Left lung (tissue), 10 donors: Measurements from ENCODE around the gene TAF12. TPM values are rescaled to one million over a fixed set of nuclear protein-coding genes. Genes with fewer than 3 reads are reported as not detected.
"Not testable (repeated sequence)": the region's sequence is repeated elsewhere in the genome, so short reads cannot be mapped to it uniquely, and the experiment has no call there.

Experiments used
- ATAC-seq: fragments of 200-7000 bp; cut with Tn5 transposase; one replicate; pipeline ENCODE4 v1.9.1; 2020; ENCODE audit warnings: moderate library complexity
- DNase-seq, 4 donors: peaks; one replicate each; pipeline ENCODE4 v3.0.0-alpha.2; 2013 to 2020
- H3K27ac ChIP-seq, 2 donors: fragments of 200-600 bp; sonication (generic) in 1 of 2; one replicate each; pipeline versions ENCODE4 v1.5.0 to v1.8.0; 2020 to 2021
- H3K27me3 ChIP-seq, 2 donors: fragments of 200-600 bp; sonication (generic) in 1 of 2; one replicate each; pipeline versions ENCODE4 v1.5.0 to v1.8.0; 2020 to 2021
- H3K36me3 ChIP-seq, 2 donors: fragments of 200-600 bp; sonication (generic) in 1 of 2; one replicate each; pipeline versions ENCODE4 v1.5.0 to v1.8.0; 2020 to 2021
- H3K4me1 ChIP-seq, 2 donors: fragments of 200-600 bp; one replicate each; pipeline ENCODE4 v1.8.0; 2021
- H3K4me3 ChIP-seq, 2 donors: fragments of 200-600 bp; sonication (generic) in 1 of 2; one replicate each; pipeline versions ENCODE4 v1.5.0 to v1.8.0; 2020 to 2021; ENCODE audit warnings: mild to moderate bottlenecking in 1 of 2
- H3K9me3 ChIP-seq, 2 donors: fragments of 200-600 bp; sonication (generic) in 1 of 2; one replicate each; pipeline versions ENCODE4 v1.5.0 to v1.8.0; 2020 to 2021
- CTCF ChIP-seq, 2 donors: fragments of 200-600 bp; sonication (generic) in 1 of 2; IDR thresholded peaks; one replicate each; pipeline versions ENCODE4 v1.5.0 to v1.8.0; 2021; ENCODE audit warnings: antibody characterized with exemption in 2 of 2
- intact Hi-C, 2 donors: fragments of 100-400 bp; cut with DNase I; formaldehyde crosslinking; loops; one replicate each; pipeline versions ENCODE4 v1.11.2 to v1.14.2; 2022
- polyA plus RNA-seq, 6 donors: library from polyadenylated mRNA; unstranded; fragments of 120-200 nt; gene quantifications; one replicate each; pipeline ENCODE4 v1.2.1, GENCODE V29; 2013; ENCODE audit not compliant: insufficient read length in 6 of 6
- total RNA-seq, 2 donors: library from RNA; stranded (reverse); fragmentation: NEBNext Ultra II Directional; extraction: Animal tissue kit (Norgen Biotek cat#: 25700); gene quantifications; one replicate each; pipeline ENCODE4 v1.2.1, GENCODE V29; 2021
- donor health status: DM: no; HTN: yes; CAD: no.
- donor health status: DM: no; HTN: no; CAD: no.

Gene TAF12
- total and polyA plus RNA-seq, 8 donors: 23.2 to 33.2 (median 31.0) TPM

- ATAC-seq (no peak), DNase-seq (no peak)
- no peak overlapping the region for H3K4me3 ChIP-seq
- no peaks in the 10 kb centered on the region for H3K4me1 ChIP-seq
- peaks cover 0 to 43% of the 10 kb centered on the region in 2 donors for H3K36me3 ChIP-seq
- no peaks in the 10 kb centered on the region for H3K9me3 ChIP-seq
- intact Hi-C loops: no loop called here
- no peak for TF ChIP-seq CTCF (IDR thresholded peaks at IDR 0.05)
- no peaks in the 10 kb centered on the region for H3K27me3 ChIP-seq
- no peak overlapping the region for H3K27ac ChIP-seq
Measured at GRCh38 chr1:28680151-28680550, 37.3 kb upstream of the TAF12 start.

- Histone ChIP-seq H3K4me3 (no peak overlapping the region), H3K27me3 (no peaks in the 10 kb centered on the region), H3K36me3 (peaks cover 0 to 1% of the 10 kb centered on the region in 2 donors), H3K27ac (no peak overlapping the region), H3K4me1 (no peaks in the 10 kb centered on the region), H3K9me3 (no peaks in the 10 kb centered on the region)
- DNase-seq: no peak
- no peak for ATAC-seq
- intact Hi-C loops: no loop called here
- TF ChIP-seq CTCF (IDR thresholded peaks at IDR 0.05): no peak
Measured at GRCh38 chr1:28675924-28676257, 33.0 kb upstream of the TAF12 start.

GRCh38 chr1:28672971-28673370, 30.1 kb upstream of the TAF12 start:
- H3K4me3 ChIP-seq, H3K36me3 ChIP-seq, H3K27me3 ChIP-seq, intact Hi-C loops, H3K27ac ChIP-seq, DNase-seq, H3K9me3 ChIP-seq, ATAC-seq: not testable (repeated sequence)
- H3K4me1 ChIP-seq: peaks cover 8 to 18% of the 10 kb centered on the region in 2 donors

GRCh38 chr1:28671254-28671780, 28.4 kb upstream of the TAF12 start:
- TF ChIP-seq CTCF (IDR thresholded peaks at IDR 0.05): no peak
- Histone ChIP-seq H3K36me3 (no peaks in the 10 kb centered on the region), H3K27ac (no peak overlapping the region), H3K27me3 (no peaks in the 10 kb centered on the region), H3K4me3 (no peak overlapping the region), H3K9me3 (no peaks in the 10 kb centered on the region), H3K4me1 (peaks cover 12 to 30% of the 10 kb centered on the region in 2 donors)
- DNase-seq: peak in 1 of 4 donors; percentile 32
- ATAC-seq: no peak
- intact Hi-C loops: no loop called here

- ATAC-seq (peak; percentile 75), DNase-seq (peak; percentile 35 to 90 (median 48))
- intact Hi-C loops: no loop called here
- TF ChIP-seq CTCF (IDR thresholded peaks at IDR 0.05): no peak
- Histone ChIP-seq H3K27me3 (no peaks in the 10 kb centered on the region), H3K36me3 (no peaks in the 10 kb centered on the region), H3K27ac (peak overlapping the region; percentile 99), H3K4me3 (peak overlapping the region; percentile 87 to 91), H3K4me1 (peaks cover 12 to 30% of the 10 kb centered on the region in 2 donors), H3K9me3 (no peaks in the 10 kb centered on the region)
Measured at GRCh38 chr1:28668956-28669723, 26.3 kb upstream of the TAF12 start.
